HepG2 (cell line): Measurements from ENCODE around the gene PGC. TPM values are rescaled to one million over a fixed set of nuclear protein-coding genes. Genes with fewer than 3 reads are reported as not detected.

Experiments used
- ASH2L ChIP-seq: fragments of 300-600, 200-600 bp; sonication (generic); IDR thresholded peaks from 2 replicates; pipeline ENCODE4 v1.7.0; 2017; ENCODE audit warnings: low read depth, mild to moderate bottlenecking, moderate library complexity, mixed read lengths, low read length; ENCODE audit not compliant: insufficient read length
- DMTF1 ChIP-seq: sonication (generic); formaldehyde crosslinking; IDR thresholded peaks from 2 replicates; pipeline ENCODE4 v1.4.0; 2020; ENCODE audit warnings: mild to moderate bottlenecking, missing genetic modification reagents
- DZIP1 ChIP-seq: sonication (generic); formaldehyde crosslinking; IDR thresholded peaks from 2 replicates; pipeline ENCODE4 v1.5.0; 2020; ENCODE audit warnings: mild to moderate bottlenecking, missing genetic modification reagents
- ESRRA ChIP-seq: sonication (generic); formaldehyde crosslinking; IDR thresholded peaks from 2 replicates; pipeline ENCODE4 v1.5.1; 2020; ENCODE audit warnings: mild to moderate bottlenecking, low read depth, missing genetic modification reagents
- MTA1 ChIP-seq: sonication (generic); formaldehyde crosslinking; IDR thresholded peaks from 2 replicates; pipeline ENCODE4 v1.4.0; 2020; ENCODE audit warnings: missing genetic modification reagents, mild to moderate bottlenecking, borderline replicate concordance
- TIGD3 ChIP-seq: sonication (generic); formaldehyde crosslinking; IDR thresholded peaks from 2 replicates; pipeline ENCODE4 v1.5.1; 2020; ENCODE audit warnings: mild to moderate bottlenecking, missing genetic modification reagents, borderline replicate concordance
- USF2 ChIP-seq, 2 experiments: sonication (generic) in 1 of 2; formaldehyde crosslinking in 1 of 2; IDR thresholded peaks; 2 replicates each; pipeline versions ENCODE4 v1.5.1 to v1.6.1; 2011 to 2020; ENCODE audit warnings: borderline replicate concordance in 1 of 2, low read depth in 1 of 2, low read length in 1 of 2, mild to moderate bottlenecking in 1 of 2, missing genetic modification reagents in 1 of 2, moderate library complexity in 1 of 2
- ZNF253 ChIP-seq: sonication (generic); formaldehyde crosslinking; IDR thresholded peaks from 2 replicates; pipeline ENCODE4 v1.8.0; 2022; ENCODE audit warnings: mild to moderate bottlenecking, missing genetic modification reagents, borderline replicate concordance
- ZNF512 ChIP-seq: sonication (generic); formaldehyde crosslinking; IDR thresholded peaks from 2 replicates; pipeline ENCODE4 v1.4.0; 2020; ENCODE audit warnings: mild to moderate bottlenecking, missing genetic modification reagents
- ZNF556 ChIP-seq: sonication (generic); formaldehyde crosslinking; IDR thresholded peaks from 2 replicates; pipeline ENCODE4 v1.4.0; 2020; ENCODE audit warnings: mild to moderate bottlenecking, missing genetic modification reagents, borderline replicate concordance
- ZNF563 ChIP-seq: sonication (generic); formaldehyde crosslinking; IDR thresholded peaks from 2 replicates; pipeline ENCODE4 v1.8.0; 2022; ENCODE audit warnings: mild to moderate bottlenecking, moderate library complexity, missing genetic modification reagents
- polyA plus RNA-seq, 8 experiments: library from polyadenylated mRNA; depleted of rRNA in 3 of 8; stranded (reverse) in 7 of 8; unstranded in 1 of 8; fragments of >200 nt; fragmentation: Illumina TruSeq in 4 of 8; extraction: Trizol in 4 of 8; gene quantifications; 2 replicates each; pipeline versions ENCODE4 v1.2.1 to v1.2.3, GENCODE V29; 2011 to 2016; ENCODE audit warnings: low read depth in 4 of 8, missing spikeins in 1 of 8, mixed read lengths in 1 of 8; ENCODE audit not compliant: insufficient read depth in 1 of 8
- total RNA-seq, 5 experiments: library from RNA; depleted of rRNA; stranded (reverse); fragments of >200 nt; fragmentation: Illumina TruSeq; extraction: Trizol; gene quantifications; 2 replicates each; pipeline ENCODE4 v1.2.3, GENCODE V29; 2016; ENCODE audit warnings: low read depth in 1 of 5

Gene PGC
- total and polyA plus RNA-seq, 2 of the 13 experiments (the other 11 are each of a cell fraction or from before 2014, with no cell fraction given): 426 to 502 TPM

GRCh38 chr6:41779788-41780550, 32.8 kb upstream of the PGC start, which contains the start of gene FRS3 (continued):
- TF ChIP-seq TIGD3 (CRISPR knock-in tag): peak; percentile 37; the same call in 1 of the 2 replicates
- no peak for TF ChIP-seq ZNF512 (CRISPR knock-in tag)
- TF ChIP-seq ASH2L: peak; percentile 65
- no peak for TF ChIP-seq USF2 (IDR thresholded peaks at IDR 0.05; ENCODE audit: low read depth, low read length)
- TF ChIP-seq USF2 (CRISPR knock-in tag; IDR thresholded peaks at IDR 0.05; ENCODE audit: borderline replicate concordance): peak; percentile 28; the same call in 1 of the 2 replicates
- no peak; the same call in 1 of the 2 replicates for TF ChIP-seq DZIP1 (CRISPR knock-in tag)
- TF ChIP-seq MTA1 (CRISPR knock-in tag): peak; percentile 91; the same call in 1 of the 2 replicates
- no peak for TF ChIP-seq ZNF253 (CRISPR knock-in tag)
- TF ChIP-seq ESRRA (CRISPR knock-in tag): peak; percentile 85
- peak; percentile 94 for TF ChIP-seq ZNF556 (CRISPR knock-in tag)
- no peak for TF ChIP-seq DMTF1
- TF ChIP-seq ZNF563 (CRISPR knock-in tag): no peak
